Right renal cortex interstitium (tissue), 3 donors: ENCODE data around the gene ZNF414. TPM values are rescaled to one million over a fixed set of nuclear protein-coding genes. Genes with fewer than 3 reads are reported as not detected.

ENCODE experiments used
- DNase-seq, 3 donors: peaks; one replicate each; pipeline ENCODE4 v3.0.0-alpha.2; 2013; ENCODE audit warnings: low read depth in 3 of 3, low spot score in 2 of 3
- polyA plus RNA-seq, 3 donors: library from polyadenylated mRNA; unstranded; fragments of 120-200 nt; gene quantifications; one replicate each; pipeline ENCODE4 v1.2.1, GENCODE V29; 2013; ENCODE audit not compliant: insufficient read length in 3 of 3

Gene ZNF414
- polyA plus RNA-seq, 3 donors = 16.3 to 19.8 (median 16.7) TPM

- DNase-seq = no peak
These were observed 22.4 kb downstream of the ZNF414 start for GRCh38 chr19:8491574-8491973.

GRCh38 chr19:8490873-8491272, 23.1 kb downstream of the ZNF414 start:
- DNase-seq = no peak

- no peak for DNase-seq
These were observed 23.6 kb downstream of the ZNF414 start for GRCh38 chr19:8490395-8490760.

- no peak for DNase-seq
These were observed 24.2 kb downstream of the ZNF414 start for GRCh38 chr19:8489561-8490394.

GRCh38 chr19:8488365-8488764, 25.6 kb downstream of the ZNF414 start:
- DNase-seq = no peak

- DNase-seq = no peak
These were observed 26.7 kb downstream of the ZNF414 start for GRCh38 chr19:8487137-8487851.

- DNase-seq = no peak
These were observed 27.3 kb downstream of the ZNF414 start for GRCh38 chr19:8486661-8487136.

GRCh38 chr19:8485561-8486371, 28.2 kb downstream of the ZNF414 start:
- DNase-seq = no peak

- DNase-seq = no peak
These were observed 29.6 kb downstream of the ZNF414 start for GRCh38 chr19:8484331-8484894.

- no peak for DNase-seq
These were observed 30.8 kb downstream of the ZNF414 start for GRCh38 chr19:8483165-8483564.

- no peak for DNase-seq
These were observed 31.3 kb downstream of the ZNF414 start for GRCh38 chr19:8482696-8483095.

GRCh38 chr19:8481616-8482015, 32.4 kb downstream of the ZNF414 start:
- no peak for DNase-seq

- no peak for DNase-seq
These were observed 32.8 kb downstream of the ZNF414 start for GRCh38 chr19:8481201-8481600.

- DNase-seq = no peak
These were observed 35.4 kb downstream of the ZNF414 start for GRCh38 chr19:8478598-8478997.

- no peak for DNase-seq
These were observed 36.1 kb downstream of the ZNF414 start for GRCh38 chr19:8477889-8478288.

GRCh38 chr19:8476524-8476923, 37.4 kb downstream of the ZNF414 start:
- no peak for DNase-seq

GRCh38 chr19:8475005-8475404, 39.0 kb downstream of the ZNF414 start:
- DNase-seq = no peak

GRCh38 chr19:8473648-8474476, 40.1 kb downstream of the ZNF414 start:
- no peak for DNase-seq

GRCh38 chr19:8469613-8470368, 44.2 kb downstream of the ZNF414 start:
- DNase-seq = no peak
